OCI-M2 (cell line): ENCODE data around the gene DSC2.
"Not testable (repeated sequence)": the region's sequence is repeated elsewhere in the genome, so short reads cannot be mapped to it uniquely, and the experiment has no call there.

Source experiments
- DNase-seq: peaks from one replicate; lab custom pipeline; 2025; ENCODE audit not compliant: unreplicated experiment; lab: John Stamatoyannopoulos, UW

DSC2 gene

GRCh38 chr18:31102025-31102684 lies at the start of gene DSC2:
DSC2 (minus strand) TSS chr18:31102421; CDS start chr18:31101971, 450 bp downstream.
- no peak for DNase-seq

- no peak for DNase-seq
Measured at GRCh38 chr18:31149351-31149750, 47.1 kb upstream of the DSC2 start.

- DNase-seq: no peak
Measured at GRCh38 chr18:31148600-31148999, 46.4 kb upstream of the DSC2 start.

- no peak for DNase-seq
Measured at GRCh38 chr18:31146809-31147208, 44.6 kb upstream of the DSC2 start.

GRCh38 chr18:31143025-31143424 lies 40.8 kb upstream of the DSC2 start:
- no peak for DNase-seq

- no peak for DNase-seq
Measured at GRCh38 chr18:31138709-31139108, 36.5 kb upstream of the DSC2 start.

GRCh38 chr18:31134988-31135529 lies 32.8 kb upstream of the DSC2 start:
- DNase-seq: no peak

- no peak for DNase-seq
Measured at GRCh38 chr18:31129398-31130115, 27.3 kb upstream of the DSC2 start.

GRCh38 chr18:31125878-31126277 lies 23.7 kb upstream of the DSC2 start:
- DNase-seq: no peak

- DNase-seq: not testable (repeated sequence)
Measured at GRCh38 chr18:31123125-31123524, 20.9 kb upstream of the DSC2 start.

- no peak for DNase-seq
Measured at GRCh38 chr18:31120594-31120993, 18.4 kb upstream of the DSC2 start.

- no peak for DNase-seq
Measured at GRCh38 chr18:31116853-31117595, 14.8 kb upstream of the DSC2 start.

- DNase-seq: no peak
Measured at GRCh38 chr18:31112804-31113203, 10.6 kb upstream of the DSC2 start.

GRCh38 chr18:31105733-31106132 lies 3.5 kb upstream of the DSC2 start:
- no peak for DNase-seq

- DNase-seq: no peak
Measured at GRCh38 chr18:31104444-31104843, 2.2 kb upstream of the DSC2 start.

- DNase-seq: no peak
Measured at GRCh38 chr18:31103423-31103822, 1.2 kb upstream of the DSC2 start.

- DNase-seq: no peak
Measured at GRCh38 chr18:31102941-31103340, 720 bp upstream of the DSC2 start.

- DNase-seq: no peak
Measured at GRCh38 chr18:31101183-31102024, 817 bp downstream of the DSC2 start.

- no peak for DNase-seq
Measured at GRCh38 chr18:31100436-31101182, 1.6 kb downstream of the DSC2 start.
